Measurements from ENCODE around the gene COMMD9.

COMMD9 gene

GRCh38 chr11:36313750-36314433 is 24.7 kb upstream of the COMMD9 start:
- H3K4me2 ChIP-seq (ENCODE audit: low read length): no peak overlapping the region
- no peaks in the 10 kb centered on the region for H3F3A ChIP-seq (ENCODE audit: insufficient read depth, low read length)
- H3K27me3 ChIP-seq (ENCODE audit: insufficient read depth, low read length): no peaks in the 10 kb centered on the region
- no peak overlapping the region for H3K4me3 ChIP-seq (ENCODE audit: low read depth, low read length, poor library complexity, severe bottlenecking)
- no peaks in the 10 kb centered on the region for H3K79me2 ChIP-seq (ENCODE audit: insufficient read depth, low read length)
- no peak for TF ChIP-seq EZH2 (IDR thresholded peaks at IDR 0.05; ENCODE audit: borderline replicate concordance, low read length)
- TF ChIP-seq, protein P1, sequence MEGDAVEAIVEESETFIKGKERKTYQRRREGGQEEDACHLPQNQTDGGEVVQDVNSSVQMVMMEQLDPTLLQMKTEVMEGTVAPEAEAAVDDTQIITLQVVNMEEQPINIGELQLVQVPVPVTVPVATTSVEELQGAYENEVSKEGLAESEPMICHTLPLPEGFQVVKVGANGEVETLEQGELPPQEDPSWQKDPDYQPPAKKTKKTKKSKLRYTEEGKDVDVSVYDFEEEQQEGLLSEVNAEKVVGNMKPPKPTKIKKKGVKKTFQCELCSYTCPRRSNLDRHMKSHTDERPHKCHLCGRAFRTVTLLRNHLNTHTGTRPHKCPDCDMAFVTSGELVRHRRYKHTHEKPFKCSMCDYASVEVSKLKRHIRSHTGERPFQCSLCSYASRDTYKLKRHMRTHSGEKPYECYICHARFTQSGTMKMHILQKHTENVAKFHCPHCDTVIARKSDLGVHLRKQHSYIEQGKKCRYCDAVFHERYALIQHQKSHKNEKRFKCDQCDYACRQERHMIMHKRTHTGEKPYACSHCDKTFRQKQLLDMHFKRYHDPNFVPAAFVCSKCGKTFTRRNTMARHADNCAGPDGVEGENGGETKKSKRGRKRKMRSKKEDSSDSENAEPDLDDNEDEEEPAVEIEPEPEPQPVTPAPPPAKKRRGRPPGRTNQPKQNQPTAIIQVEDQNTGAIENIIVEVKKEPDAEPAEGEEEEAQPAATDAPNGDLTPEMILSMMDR (IDR thresholded peaks at IDR 0.05; ENCODE audit: low read length): no peak
- H3K9me3 ChIP-seq (ENCODE audit: low read length): no peaks in the 10 kb centered on the region
- H3K9me2 ChIP-seq (ENCODE audit: low read depth, low read length): no peaks in the 10 kb centered on the region
- no peaks in the 10 kb centered on the region for H3K36me3 ChIP-seq (ENCODE audit: insufficient read depth, low read length)
- H3K9ac ChIP-seq (ENCODE audit: low read length): no peak overlapping the region
- H3K27ac ChIP-seq (ENCODE audit: low read depth, low read length, poor library complexity, severe bottlenecking): no peak overlapping the region
- no peak overlapping the region for H2AFZ ChIP-seq (ENCODE audit: low read length)
- H3K4me1 ChIP-seq (ENCODE audit: insufficient read depth, low read length, severe bottlenecking): no peaks in the 10 kb centered on the region
- H4K20me1 ChIP-seq (ENCODE audit: insufficient read depth, low read length): no peaks in the 10 kb centered on the region

- H3K9ac ChIP-seq (ENCODE audit: low read length): no peak overlapping the region
- no peaks in the 10 kb centered on the region for H3K27me3 ChIP-seq (ENCODE audit: insufficient read depth, low read length)
- H3K79me2 ChIP-seq (ENCODE audit: insufficient read depth, low read length): no peaks in the 10 kb centered on the region
- H4K20me1 ChIP-seq (ENCODE audit: insufficient read depth, low read length): no peaks in the 10 kb centered on the region
- no peak overlapping the region for H3K27ac ChIP-seq (ENCODE audit: low read depth, low read length, poor library complexity, severe bottlenecking)
- no peak for TF ChIP-seq EZH2 (IDR thresholded peaks at IDR 0.05; ENCODE audit: borderline replicate concordance, low read length)
- TF ChIP-seq, protein P1 (IDR thresholded peaks at IDR 0.05; ENCODE audit: low read length): no peak
- no peaks in the 10 kb centered on the region for H3F3A ChIP-seq (ENCODE audit: insufficient read depth, low read length)
- no peaks in the 10 kb centered on the region for H3K9me2 ChIP-seq (ENCODE audit: low read depth, low read length)
- no peak overlapping the region for H3K4me3 ChIP-seq (ENCODE audit: low read depth, low read length, poor library complexity, severe bottlenecking)
- no peak overlapping the region for H2AFZ ChIP-seq (ENCODE audit: low read length)
- no peaks in the 10 kb centered on the region for H3K36me3 ChIP-seq (ENCODE audit: insufficient read depth, low read length)
- H3K4me2 ChIP-seq (ENCODE audit: low read length): no peak overlapping the region
- H3K9me3 ChIP-seq (ENCODE audit: low read length): no peaks in the 10 kb centered on the region
- H3K4me1 ChIP-seq (ENCODE audit: insufficient read depth, low read length, severe bottlenecking): no peaks in the 10 kb centered on the region
Measured at GRCh38 chr11:36312611-36313472, 23.6 kb upstream of the COMMD9 start.

DNA sequence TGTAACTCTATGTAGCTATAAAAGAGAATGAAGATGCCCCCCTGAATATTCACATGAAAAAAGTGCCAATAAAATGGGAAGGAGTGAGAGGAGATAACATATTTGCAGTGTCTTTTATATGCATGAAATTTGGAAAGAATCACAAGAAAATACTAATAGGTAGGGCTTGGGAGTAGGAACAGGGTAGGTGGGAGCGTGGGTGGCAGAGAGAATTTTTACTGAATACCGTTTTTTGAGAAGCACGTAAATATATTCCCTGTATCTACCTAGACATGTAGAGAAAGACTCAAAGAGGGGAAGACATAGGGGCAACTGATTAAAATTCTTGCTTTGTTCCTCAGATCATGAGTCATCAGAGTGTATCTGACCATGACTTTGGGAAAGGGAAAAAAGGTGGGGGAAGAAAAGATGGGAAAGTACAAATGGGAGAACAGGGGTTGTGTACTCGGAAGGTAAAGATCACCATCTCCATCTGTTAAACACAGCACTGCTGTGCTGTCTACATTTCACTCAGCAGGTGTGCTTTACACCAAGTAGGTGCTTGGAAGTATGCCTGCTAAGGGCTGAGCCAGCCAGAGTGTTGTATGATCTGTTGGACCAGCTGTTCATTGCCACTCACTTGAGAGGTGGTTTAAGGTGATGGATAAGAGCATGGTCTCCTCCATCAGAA is 22.8 kb upstream of the COMMD9 start:
- Histone ChIP-seq H3K27ac (ENCODE audit: low read depth, low read length, poor library complexity, severe bottlenecking) (no peak overlapping the region), H3K9ac (ENCODE audit: low read length) (no peak overlapping the region), H3K9me2 (ENCODE audit: low read depth, low read length) (no peaks in the 10 kb centered on the region), H3K79me2 (ENCODE audit: insufficient read depth, low read length) (no peaks in the 10 kb centered on the region), H3K4me3 (ENCODE audit: low read depth, low read length, poor library complexity, severe bottlenecking) (no peak overlapping the region), H3K4me2 (ENCODE audit: low read length) (no peak overlapping the region), H3K27me3 (ENCODE audit: insufficient read depth, low read length) (no peaks in the 10 kb centered on the region), H3F3A (ENCODE audit: insufficient read depth, low read length) (no peaks in the 10 kb centered on the region), H4K20me1 (ENCODE audit: insufficient read depth, low read length) (no peaks in the 10 kb centered on the region), H3K9me3 (ENCODE audit: low read length) (no peaks in the 10 kb centered on the region), H3K4me1 (ENCODE audit: insufficient read depth, low read length, severe bottlenecking) (no peaks in the 10 kb centered on the region), H3K36me3 (ENCODE audit: insufficient read depth, low read length) (no peaks in the 10 kb centered on the region), H2AFZ (ENCODE audit: low read length) (no peak overlapping the region)
- TF ChIP-seq EZH2 (IDR thresholded peaks at IDR 0.05; ENCODE audit: borderline replicate concordance, low read length): no peak
- TF ChIP-seq, protein P1 (IDR thresholded peaks at IDR 0.05; ENCODE audit: low read length): no peak

Data from OCI-LY1 (cell line).